ENCODE measurements around the gene MYO5A.

- TF ChIP-seq, protein P1, sequence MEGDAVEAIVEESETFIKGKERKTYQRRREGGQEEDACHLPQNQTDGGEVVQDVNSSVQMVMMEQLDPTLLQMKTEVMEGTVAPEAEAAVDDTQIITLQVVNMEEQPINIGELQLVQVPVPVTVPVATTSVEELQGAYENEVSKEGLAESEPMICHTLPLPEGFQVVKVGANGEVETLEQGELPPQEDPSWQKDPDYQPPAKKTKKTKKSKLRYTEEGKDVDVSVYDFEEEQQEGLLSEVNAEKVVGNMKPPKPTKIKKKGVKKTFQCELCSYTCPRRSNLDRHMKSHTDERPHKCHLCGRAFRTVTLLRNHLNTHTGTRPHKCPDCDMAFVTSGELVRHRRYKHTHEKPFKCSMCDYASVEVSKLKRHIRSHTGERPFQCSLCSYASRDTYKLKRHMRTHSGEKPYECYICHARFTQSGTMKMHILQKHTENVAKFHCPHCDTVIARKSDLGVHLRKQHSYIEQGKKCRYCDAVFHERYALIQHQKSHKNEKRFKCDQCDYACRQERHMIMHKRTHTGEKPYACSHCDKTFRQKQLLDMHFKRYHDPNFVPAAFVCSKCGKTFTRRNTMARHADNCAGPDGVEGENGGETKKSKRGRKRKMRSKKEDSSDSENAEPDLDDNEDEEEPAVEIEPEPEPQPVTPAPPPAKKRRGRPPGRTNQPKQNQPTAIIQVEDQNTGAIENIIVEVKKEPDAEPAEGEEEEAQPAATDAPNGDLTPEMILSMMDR (IDR thresholded peaks at IDR 0.05; ENCODE audit: low read depth, low read length): no peak
- TF ChIP-seq POLR2A (IDR thresholded peaks at IDR 0.05; ENCODE audit: extremely low read depth, insufficient read length): no peak
- no peak for TF ChIP-seq MAX (IDR thresholded peaks at IDR 0.05; ENCODE audit: low read depth, low read length)
- TF ChIP-seq MYC (IDR thresholded peaks at IDR 0.05; ENCODE audit: low read depth, low read length): no peak
Measured at GRCh38 chr15:52280326-52281084, 248.2 kb downstream of the MYO5A start.

All from NB4 (cell line).